HepG2 (cell line): Measurements from ENCODE around the gene AMDHD1. TPM values are rescaled to one million over a fixed set of nuclear protein-coding genes. Genes with fewer than 3 reads are reported as not detected.
A peak's percentile ranks its signal among the peaks of the same experiment; 100 is the strongest.

ENCODE experiments used
- HNRNPL ChIP-seq: fragments of 200-400 bp; formaldehyde crosslinking; IDR thresholded peaks from 2 replicates; pipeline ENCODE4 v1.6.1; 2017; ENCODE audit warnings: mild to moderate bottlenecking, low read depth, low read length
- KDM5A ChIP-seq: fragments of 200-600 bp; sonication (generic); IDR thresholded peaks from 2 replicates; pipeline ENCODE4 v1.7.0; 2018; ENCODE audit warnings: antibody characterized with exemption, mild to moderate bottlenecking, low read length, borderline replicate concordance
- NR1H2 ChIP-seq: sonication (generic); formaldehyde crosslinking; IDR thresholded peaks from 2 replicates; pipeline ENCODE4 v1.8.1; 2022; ENCODE audit warnings: low read depth, missing genetic modification reagents, borderline replicate concordance
- NR2C2 ChIP-seq: sonication (generic); formaldehyde crosslinking; IDR thresholded peaks from 2 replicates; pipeline ENCODE4 v1.4.0; 2020; ENCODE audit warnings: missing genetic modification reagents, mild to moderate bottlenecking, moderate library complexity, borderline replicate concordance
- SATB2 ChIP-seq: sonication (generic); formaldehyde crosslinking; IDR thresholded peaks from 2 replicates; pipeline ENCODE4 v1.5.0; 2020; ENCODE audit warnings: missing genetic modification reagents
- SIX1 ChIP-seq: sonication (generic); formaldehyde crosslinking; IDR thresholded peaks from 2 replicates; pipeline ENCODE4 v1.4.0; 2020; ENCODE audit warnings: missing genetic modification reagents, borderline replicate concordance
- THAP11 ChIP-seq: IDR thresholded peaks from 2 replicates; pipeline ENCODE4 v1.6.1; 2016; ENCODE audit warnings: missing biosample characterization, missing genetic modification reagents
- ZBTB8A ChIP-seq: sonication (generic); formaldehyde crosslinking; IDR thresholded peaks from 2 replicates; pipeline ENCODE4 v1.4.0; 2020; ENCODE audit warnings: mild to moderate bottlenecking, low read depth, missing genetic modification reagents, borderline replicate concordance
- ZNF335 ChIP-seq: sonication (generic); formaldehyde crosslinking; IDR thresholded peaks from 2 replicates; pipeline ENCODE4 v1.4.0; 2020; ENCODE audit warnings: missing genetic modification reagents
- ZNF543 ChIP-seq: sonication (generic); formaldehyde crosslinking; IDR thresholded peaks from 2 replicates; pipeline ENCODE4 v1.4.0; 2020; ENCODE audit warnings: mild to moderate bottlenecking, missing genetic modification reagents
- ZNF615 ChIP-seq: sonication (generic); formaldehyde crosslinking; IDR thresholded peaks from 2 replicates; pipeline ENCODE4 v1.5.0; 2020; ENCODE audit warnings: mild to moderate bottlenecking, missing genetic modification reagents, borderline replicate concordance
- ZNF781 ChIP-seq: sonication (generic); formaldehyde crosslinking; IDR thresholded peaks from 2 replicates; pipeline ENCODE4 v1.5.1; 2020; ENCODE audit warnings: borderline replicate concordance, mild to moderate bottlenecking, missing genetic modification reagents; ENCODE audit errors: not compliant biosample characterization
- polyA plus RNA-seq, 8 experiments: library from polyadenylated mRNA; depleted of rRNA in 3 of 8; stranded (reverse) in 7 of 8; unstranded in 1 of 8; fragments of >200 nt; fragmentation: Illumina TruSeq in 4 of 8; extraction: Trizol in 4 of 8; gene quantifications; 2 replicates each; pipeline versions ENCODE4 v1.2.1 to v1.2.3, GENCODE V29; 2011 to 2016; ENCODE audit warnings: low read depth in 4 of 8, missing spikeins in 1 of 8, mixed read lengths in 1 of 8; ENCODE audit not compliant: insufficient read depth in 1 of 8
- total RNA-seq, 5 experiments: library from RNA; depleted of rRNA; stranded (reverse); fragments of >200 nt; fragmentation: Illumina TruSeq; extraction: Trizol; gene quantifications; 2 replicates each; pipeline ENCODE4 v1.2.3, GENCODE V29; 2016; ENCODE audit warnings: low read depth in 1 of 5
- TF ChIP-seq, protein P1 (sequence below): sonication (generic); formaldehyde crosslinking; IDR thresholded peaks from 2 replicates; pipeline ENCODE4 v1.4.0; 2020; ENCODE audit warnings: mild to moderate bottlenecking, low read depth, missing genetic modification reagents
- TF ChIP-seq, protein P2 (sequence below): IDR thresholded peaks from 2 replicates; pipeline ENCODE4 v1.6.1; 2016
- TF ChIP-seq, protein P3 (sequence below): sonication (generic); formaldehyde crosslinking; conservative IDR thresholded peaks from 2 replicates; pipeline ENCODE4 v1.4.0; 2020; ENCODE audit warnings: missing genetic modification reagents

The AMDHD1 gene
- total and polyA plus RNA-seq, 2 of the 13 experiments (the other 11 are each of a cell fraction or from before 2014, with no cell fraction given), result 6.5 to 29.6 TPM

DNA sequence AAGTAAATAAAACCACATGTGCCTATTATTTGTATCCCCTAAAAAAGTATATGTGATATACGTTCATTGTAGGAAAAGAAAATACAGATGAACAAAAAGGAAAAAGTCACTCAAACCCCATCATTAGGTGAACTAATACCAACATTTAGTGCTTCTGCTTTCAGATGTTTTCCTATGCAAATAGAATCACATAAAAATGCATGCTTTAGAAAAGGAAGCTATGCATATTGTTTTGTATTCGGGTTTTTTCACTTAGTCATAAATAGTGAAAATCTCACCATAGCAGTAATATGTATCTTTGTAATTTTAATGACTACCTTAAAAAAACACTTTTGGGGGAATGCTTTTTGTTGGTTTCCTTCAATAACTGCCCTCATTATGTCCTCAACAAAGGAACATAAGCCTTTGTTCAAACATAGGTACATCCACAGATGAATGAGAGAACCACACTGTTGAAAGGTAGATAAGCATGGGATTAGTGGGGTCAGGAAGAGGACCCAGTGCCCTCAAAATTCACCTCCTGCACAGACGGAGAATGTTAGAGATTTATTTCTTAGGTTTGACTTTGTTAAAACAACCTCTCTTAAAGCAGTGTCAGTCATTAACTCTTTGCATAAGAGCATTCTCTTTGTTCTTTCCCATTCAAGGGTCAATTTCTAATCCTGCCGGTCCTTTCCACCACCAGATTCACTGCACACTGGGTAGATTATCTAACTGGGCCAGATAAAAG is 6.5 kb downstream of the AMDHD1 start (continued):
- TF ChIP-seq, protein P1, sequence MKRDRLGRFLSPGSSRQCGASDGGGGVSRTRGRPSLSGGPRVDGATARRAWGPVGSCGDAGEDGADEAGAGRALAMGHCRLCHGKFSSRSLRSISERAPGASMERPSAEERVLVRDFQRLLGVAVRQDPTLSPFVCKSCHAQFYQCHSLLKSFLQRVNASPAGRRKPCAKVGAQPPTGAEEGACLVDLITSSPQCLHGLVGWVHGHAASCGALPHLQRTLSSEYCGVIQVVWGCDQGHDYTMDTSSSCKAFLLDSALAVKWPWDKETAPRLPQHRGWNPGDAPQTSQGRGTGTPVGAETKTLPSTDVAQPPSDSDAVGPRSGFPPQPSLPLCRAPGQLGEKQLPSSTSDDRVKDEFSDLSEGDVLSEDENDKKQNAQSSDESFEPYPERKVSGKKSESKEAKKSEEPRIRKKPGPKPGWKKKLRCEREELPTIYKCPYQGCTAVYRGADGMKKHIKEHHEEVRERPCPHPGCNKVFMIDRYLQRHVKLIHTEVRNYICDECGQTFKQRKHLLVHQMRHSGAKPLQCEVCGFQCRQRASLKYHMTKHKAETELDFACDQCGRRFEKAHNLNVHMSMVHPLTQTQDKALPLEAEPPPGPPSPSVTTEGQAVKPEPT (CRISPR knock-in tag), result no peak
- TF ChIP-seq THAP11 (CRISPR knock-in tag) (peak; percentile 53; the same call in 1 of the 2 replicates), ZNF543 (CRISPR knock-in tag) (no peak), NR2C2 (CRISPR knock-in tag) (no peak), ZNF781 (CRISPR knock-in tag) (no peak), ZNF335 (CRISPR knock-in tag) (0 out of 2 replicates have a peak, but pooled peaks have one; percentile 28), KDM5A (no peak), SIX1 (CRISPR knock-in tag) (peak; percentile 68; the same call in 1 of the 2 replicates), SATB2 (CRISPR knock-in tag) (no peak), NR1H2 (CRISPR knock-in tag) (no peak), ZBTB8A (CRISPR knock-in tag) (no peak), HNRNPL (no peak), ZNF615 (CRISPR knock-in tag) (no peak)
- TF ChIP-seq, protein P2, sequence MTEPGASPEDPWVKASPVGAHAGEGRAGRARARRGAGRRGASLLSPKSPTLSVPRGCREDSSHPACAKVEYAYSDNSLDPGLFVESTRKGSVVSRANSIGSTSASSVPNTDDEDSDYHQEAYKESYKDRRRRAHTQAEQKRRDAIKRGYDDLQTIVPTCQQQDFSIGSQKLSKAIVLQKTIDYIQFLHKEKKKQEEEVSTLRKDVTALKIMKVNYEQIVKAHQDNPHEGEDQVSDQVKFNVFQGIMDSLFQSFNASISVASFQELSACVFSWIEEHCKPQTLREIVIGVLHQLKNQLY (CRISPR knock-in tag), result peak; percentile 71; the same call in 1 of the 2 replicates
- TF ChIP-seq, protein P3, sequence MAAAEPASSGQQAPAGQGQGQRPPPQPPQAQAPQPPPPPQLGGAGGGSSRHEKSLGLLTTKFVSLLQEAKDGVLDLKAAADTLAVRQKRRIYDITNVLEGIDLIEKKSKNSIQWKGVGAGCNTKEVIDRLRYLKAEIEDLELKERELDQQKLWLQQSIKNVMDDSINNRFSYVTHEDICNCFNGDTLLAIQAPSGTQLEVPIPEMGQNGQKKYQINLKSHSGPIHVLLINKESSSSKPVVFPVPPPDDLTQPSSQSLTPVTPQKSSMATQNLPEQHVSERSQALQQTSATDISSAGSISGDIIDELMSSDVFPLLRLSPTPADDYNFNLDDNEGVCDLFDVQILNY, result no peak
